Osteoblast (primary cell): ENCODE measurements around the gene CD96. TPM values are rescaled to one million over a fixed set of nuclear protein-coding genes. Genes with fewer than 3 reads are reported as not detected.

Experiments
- DNase-seq: peaks from one replicate; pipeline ENCODE4 v3.0.0; 2011; ENCODE audit warnings: low spot score, mixed read lengths; ENCODE audit not compliant: insufficient read length; ENCODE audit errors: missing footprints
- H2AFZ ChIP-seq: 2 replicates; pipeline ENCODE4 v1.6.0; 2011; ENCODE audit warnings: mild to moderate bottlenecking, low read length
- H3K27ac ChIP-seq: 2 replicates; pipeline ENCODE4 v1.5.1; 2011; ENCODE audit warnings: mild to moderate bottlenecking, low read depth, low read length, moderate library complexity
- H3K27me3 ChIP-seq: 2 replicates; pipeline ENCODE4 v1.6.0; 2012; ENCODE audit warnings: mild to moderate bottlenecking, control low read depth, inconsistent platforms, low read length, moderate library complexity; ENCODE audit not compliant: insufficient read depth
- H3K36me3 ChIP-seq: 2 replicates; pipeline ENCODE4 v1.5.1; 2011; ENCODE audit warnings: mild to moderate bottlenecking, low read length, control low read depth, moderate library complexity; ENCODE audit not compliant: insufficient read depth
- H3K4me1 ChIP-seq: 2 replicates; pipeline ENCODE4 v1.5.1; 2011; ENCODE audit warnings: mild to moderate bottlenecking, low read length, control low read depth, moderate library complexity; ENCODE audit not compliant: insufficient read depth
- H3K4me2 ChIP-seq: 2 replicates; pipeline ENCODE4 v1.6.0; 2011; ENCODE audit warnings: mild to moderate bottlenecking, low read length; ENCODE audit not compliant: insufficient read depth
- H3K4me3 ChIP-seq: fragments of 200-600 bp; sonication (generic); 3 replicates; pipeline ENCODE4 v1.5.1; 2012; ENCODE audit warnings: mild to moderate bottlenecking, low read length, inconsistent platforms; ENCODE audit not compliant: insufficient read depth
- H3K79me2 ChIP-seq: 2 replicates; pipeline ENCODE4 v1.6.0; 2012; ENCODE audit warnings: mild to moderate bottlenecking, low read length, control low read depth, inconsistent platforms; ENCODE audit not compliant: insufficient read depth
- H3K9me3 ChIP-seq: 2 replicates; pipeline ENCODE4 v1.5.1; 2011; ENCODE audit warnings: low read depth, low read length, control low read depth
- H4K20me1 ChIP-seq: 2 replicates; pipeline ENCODE4 v1.6.0; 2012; ENCODE audit warnings: mild to moderate bottlenecking, low read length, control low read depth; ENCODE audit not compliant: insufficient read depth
- total RNA-seq: library from RNA; depleted of rRNA; stranded (reverse); fragments of >200 nt; gene quantifications from 2 replicates; pipeline ENCODE4 v1.2.3, GENCODE V29; 2012
- TF ChIP-seq, protein P1 (sequence below): IDR thresholded peaks from 2 replicates; pipeline ENCODE4 v1.5.1; 2011; ENCODE audit warnings: mild to moderate bottlenecking, low read depth, low read length, moderate library complexity; ENCODE audit errors: extremely low read depth

Gene CD96
- total RNA-seq, 1 donor = not detected

DNA sequence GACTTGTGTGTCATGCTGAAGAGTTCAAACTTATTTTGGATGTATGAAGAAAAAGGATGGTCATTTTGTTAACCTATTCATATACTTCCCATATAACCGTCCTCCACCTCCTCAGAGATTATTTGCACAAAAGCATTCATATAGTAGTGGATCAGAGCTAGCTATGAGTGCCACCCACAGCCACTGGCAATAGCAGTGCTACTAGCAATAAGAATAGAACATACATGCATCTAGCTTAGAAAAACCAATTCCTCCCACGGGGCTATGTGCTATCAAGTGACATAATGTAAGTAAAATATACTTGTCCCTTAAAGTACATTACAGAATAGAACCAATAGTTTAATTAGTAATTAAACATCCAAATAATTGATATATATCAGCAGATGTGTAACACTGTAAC is 63.5 kb downstream of the CD96 start:
- Histone ChIP-seq H2AFZ (no peak overlapping the region), H3K36me3 (no peaks in the 10 kb centered on the region), H3K27ac (peak overlapping the region; percentile 22), H3K4me1 (peaks cover 15% of the 10 kb centered on the region), H3K4me2 (no peak overlapping the region), H4K20me1 (no peaks in the 10 kb centered on the region), H3K9me3 (no peaks in the 10 kb centered on the region), H3K27me3 (no peaks in the 10 kb centered on the region), H3K79me2 (no peaks in the 10 kb centered on the region), H3K4me3 (no peak overlapping the region)
- TF ChIP-seq, protein P1, sequence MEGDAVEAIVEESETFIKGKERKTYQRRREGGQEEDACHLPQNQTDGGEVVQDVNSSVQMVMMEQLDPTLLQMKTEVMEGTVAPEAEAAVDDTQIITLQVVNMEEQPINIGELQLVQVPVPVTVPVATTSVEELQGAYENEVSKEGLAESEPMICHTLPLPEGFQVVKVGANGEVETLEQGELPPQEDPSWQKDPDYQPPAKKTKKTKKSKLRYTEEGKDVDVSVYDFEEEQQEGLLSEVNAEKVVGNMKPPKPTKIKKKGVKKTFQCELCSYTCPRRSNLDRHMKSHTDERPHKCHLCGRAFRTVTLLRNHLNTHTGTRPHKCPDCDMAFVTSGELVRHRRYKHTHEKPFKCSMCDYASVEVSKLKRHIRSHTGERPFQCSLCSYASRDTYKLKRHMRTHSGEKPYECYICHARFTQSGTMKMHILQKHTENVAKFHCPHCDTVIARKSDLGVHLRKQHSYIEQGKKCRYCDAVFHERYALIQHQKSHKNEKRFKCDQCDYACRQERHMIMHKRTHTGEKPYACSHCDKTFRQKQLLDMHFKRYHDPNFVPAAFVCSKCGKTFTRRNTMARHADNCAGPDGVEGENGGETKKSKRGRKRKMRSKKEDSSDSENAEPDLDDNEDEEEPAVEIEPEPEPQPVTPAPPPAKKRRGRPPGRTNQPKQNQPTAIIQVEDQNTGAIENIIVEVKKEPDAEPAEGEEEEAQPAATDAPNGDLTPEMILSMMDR = no peak
- no peak for DNase-seq

DNA sequence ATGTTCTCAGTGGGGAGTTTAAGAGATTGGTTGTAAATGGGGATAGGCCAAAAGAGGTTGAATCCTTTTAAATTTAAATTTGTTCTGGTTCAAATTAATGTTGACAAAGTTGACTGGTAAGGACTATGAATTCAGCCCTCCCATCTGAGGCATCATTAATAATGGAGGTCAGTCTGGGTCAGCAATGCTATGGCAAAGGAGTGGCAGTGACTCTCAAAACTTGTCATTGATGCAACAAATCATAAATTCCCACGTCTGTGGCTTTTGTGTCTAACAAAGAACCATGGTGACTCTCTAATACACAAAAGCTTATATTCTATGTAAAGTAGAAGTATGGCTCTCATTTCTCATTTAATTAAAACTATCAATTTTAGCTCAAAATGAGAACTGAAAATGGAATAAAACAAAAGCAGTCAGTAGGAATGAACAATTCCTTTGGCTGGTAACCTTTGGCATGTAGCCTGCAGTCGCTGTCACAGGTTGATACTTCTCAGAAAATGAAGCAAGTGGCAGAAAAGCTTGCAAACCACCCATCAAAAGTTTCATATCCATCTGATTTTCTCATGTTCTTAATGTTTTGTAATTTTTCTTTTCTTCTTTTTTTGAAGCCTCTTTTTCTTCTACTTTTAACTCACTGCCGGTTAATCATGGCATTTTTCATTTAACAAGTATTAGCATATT is 65.4 kb downstream of the CD96 start:
- DNase-seq = no peak
- Histone ChIP-seq H2AFZ (no peak overlapping the region), H3K4me3 (no peak overlapping the region), H3K27ac (no peak overlapping the region), H4K20me1 (no peaks in the 10 kb centered on the region), H3K79me2 (no peaks in the 10 kb centered on the region), H3K9me3 (no peaks in the 10 kb centered on the region), H3K36me3 (no peaks in the 10 kb centered on the region), H3K27me3 (no peaks in the 10 kb centered on the region), H3K4me1 (peaks cover 13% of the 10 kb centered on the region), H3K4me2 (no peak overlapping the region)
- TF ChIP-seq, protein P1 = no peak

DNA sequence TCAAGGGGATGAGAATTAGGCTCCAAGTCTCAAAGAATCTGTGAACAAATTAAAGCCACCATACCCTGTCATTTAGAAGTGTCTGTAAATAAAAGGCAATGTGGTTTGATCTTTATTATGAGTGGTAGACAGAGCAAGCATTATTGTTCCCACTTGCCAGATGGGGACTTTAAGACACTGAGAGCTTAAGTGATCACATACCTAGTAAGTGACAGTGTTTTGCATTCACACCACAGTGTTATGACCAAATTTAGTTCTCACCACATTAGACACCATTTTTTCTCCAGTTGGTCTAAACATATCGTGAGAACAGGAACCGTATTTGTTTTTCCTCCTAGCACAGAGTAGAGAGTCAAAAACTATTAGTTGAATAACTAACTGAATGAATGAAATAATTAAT is 66.4 kb downstream of the CD96 start:
- H4K20me1 ChIP-seq = no peaks in the 10 kb centered on the region
- no peaks in the 10 kb centered on the region for H3K27me3 ChIP-seq
- no peak overlapping the region for H3K4me3 ChIP-seq
- H3K36me3 ChIP-seq = no peaks in the 10 kb centered on the region
- no peaks in the 10 kb centered on the region for H3K9me3 ChIP-seq
- H3K4me2 ChIP-seq = no peak overlapping the region
- no peak for DNase-seq
- no peak overlapping the region for H3K27ac ChIP-seq
- no peak overlapping the region for H2AFZ ChIP-seq
- peaks cover 13% of the 10 kb centered on the region for H3K4me1 ChIP-seq
- no peaks in the 10 kb centered on the region for H3K79me2 ChIP-seq
- TF ChIP-seq, protein P1 = no peak

DNA sequence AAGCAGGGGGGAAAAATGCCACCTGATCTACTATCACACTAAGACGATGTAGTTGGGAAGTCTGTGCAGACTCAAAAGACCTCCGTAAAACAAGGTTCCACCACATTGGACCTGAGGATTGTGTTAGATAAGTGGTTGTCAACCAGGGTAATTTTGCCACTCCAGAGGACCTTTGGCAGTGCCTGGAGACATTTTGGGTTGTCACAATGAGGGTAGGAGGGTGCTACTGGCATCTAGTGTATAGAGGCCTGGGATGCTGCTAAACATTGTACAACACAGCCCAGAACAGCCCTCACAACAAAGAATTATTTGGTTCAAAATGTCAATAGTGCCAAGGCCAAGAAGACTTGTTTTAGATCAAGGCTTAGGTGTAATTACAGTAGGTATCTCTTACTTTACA is 67.7 kb downstream of the CD96 start:
- H3K9me3 ChIP-seq = no peaks in the 10 kb centered on the region
- H3K4me3 ChIP-seq = no peak overlapping the region
- H3K36me3 ChIP-seq = no peaks in the 10 kb centered on the region
- no peak overlapping the region for H2AFZ ChIP-seq
- H3K4me1 ChIP-seq = peaks cover 10% of the 10 kb centered on the region
- no peaks in the 10 kb centered on the region for H4K20me1 ChIP-seq
- H3K4me2 ChIP-seq = no peak overlapping the region
- no peak overlapping the region for H3K27ac ChIP-seq
- no peak for DNase-seq
- TF ChIP-seq, protein P1 = no peak
- no peaks in the 10 kb centered on the region for H3K79me2 ChIP-seq
- no peaks in the 10 kb centered on the region for H3K27me3 ChIP-seq
